Activated CD8-positive, alpha-beta memory T cell treated with anti-CD3 and anti-CD28 coated beads for 36 hours (primary cell): ENCODE results near the gene ERC2. TPM values are rescaled to one million over a fixed set of nuclear protein-coding genes. Genes with fewer than 3 reads are reported as not detected.

Experiments
- CTCF ChIA-PET: fragments of 350-600 bp; sonication (Branson Sonifier 250); formaldehyde crosslinking; loops from one replicate; lab custom pipeline; 2021; ENCODE audit warnings: antibody characterized with exemption; lab: Charles Lee
- POLR2A ChIA-PET: fragments of 350-600 bp; sonication (Branson Sonifier 250); formaldehyde crosslinking; loops from one replicate; lab custom pipeline; 2021; ENCODE audit warnings: antibody characterized with exemption; lab: Charles Lee
- total RNA-seq, 2 experiments: library from RNA; stranded (reverse); gene quantifications; one replicate each; pipeline ENCODE4 v1.2.3, GENCODE V29; 2021

The ERC2 gene
- total RNA-seq, 2 experiments from 2014 or later = not detected

GRCh38 chr3:55724407-55724784 is 743.9 kb downstream of the ERC2 start:
- CTCF ChIA-PET = no interaction called here
- POLR2A ChIA-PET = no interaction called here

GRCh38 chr3:55723653-55724406 is 744.4 kb downstream of the ERC2 start:
- POLR2A ChIA-PET = no interaction called here

DNA sequence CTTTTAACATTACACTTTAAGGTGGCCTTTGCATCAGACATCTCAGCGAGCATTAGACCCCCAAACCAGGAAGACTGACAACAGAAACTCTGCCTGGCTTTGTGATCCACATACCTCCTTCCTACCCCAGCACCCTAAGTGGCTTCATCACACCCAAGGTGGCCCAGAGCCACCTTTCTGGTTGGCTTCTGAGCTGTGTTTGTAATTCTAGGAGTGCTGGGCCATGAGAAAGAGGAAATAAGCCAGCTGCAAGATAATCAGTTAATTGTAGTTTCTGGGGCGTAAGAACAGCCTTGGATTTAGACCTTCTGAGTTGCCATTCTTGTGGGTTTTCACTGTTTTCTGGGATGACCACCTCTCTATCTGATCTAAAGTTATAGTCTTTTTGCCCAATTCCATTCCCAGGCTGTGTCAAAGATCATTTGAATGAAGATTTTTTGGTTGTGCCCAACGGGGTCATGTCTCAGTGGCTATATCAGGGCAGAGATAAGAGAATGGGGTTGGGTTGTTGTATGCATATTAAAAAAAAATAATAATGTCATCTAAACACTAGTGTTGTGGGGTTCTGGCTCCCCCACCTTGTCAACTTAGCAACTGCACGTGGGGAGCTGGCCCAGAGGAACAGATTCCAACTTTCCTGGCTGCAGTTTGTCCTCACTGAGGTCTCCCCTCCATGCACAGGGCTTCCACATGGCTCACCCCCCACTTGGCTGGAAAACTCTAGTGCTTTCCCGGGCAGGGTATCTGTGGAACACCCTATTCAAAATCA is 746.4 kb downstream of the ERC2 start:
- POLR2A ChIA-PET = no interaction called here
- CTCF ChIA-PET = no interaction called here

More at GRCh38 chr3:55723653-55724406, 744.4 kb downstream of the ERC2 start:
- CTCF ChIA-PET = no interaction called here

DNA sequence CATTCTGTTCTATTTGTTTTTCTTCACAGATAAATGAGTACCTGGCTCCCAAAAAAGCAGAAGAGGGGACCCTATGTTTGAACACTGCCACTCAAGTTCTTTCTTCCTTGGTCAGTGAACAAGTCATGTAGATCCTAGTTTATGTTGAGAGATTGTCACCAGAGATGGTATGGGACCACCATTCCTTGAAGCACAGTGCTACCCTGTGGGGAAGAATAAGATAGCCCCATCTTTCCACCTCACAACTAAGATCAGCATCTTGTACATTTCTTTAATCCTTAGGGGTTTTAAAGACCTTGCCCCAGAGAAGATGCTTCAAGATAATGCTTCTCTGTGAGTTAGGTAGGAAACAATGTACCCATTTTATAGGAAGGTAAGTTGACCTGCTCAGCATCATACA is 747.7 kb downstream of the ERC2 start:
- CTCF ChIA-PET = no interaction called here
- POLR2A ChIA-PET = no interaction called here

- ChIA-PET POLR2A (no interaction called here), CTCF (no interaction called here)
These were observed 748.8 kb downstream of the ERC2 start for GRCh38 chr3:55719508-55719907.

DNA sequence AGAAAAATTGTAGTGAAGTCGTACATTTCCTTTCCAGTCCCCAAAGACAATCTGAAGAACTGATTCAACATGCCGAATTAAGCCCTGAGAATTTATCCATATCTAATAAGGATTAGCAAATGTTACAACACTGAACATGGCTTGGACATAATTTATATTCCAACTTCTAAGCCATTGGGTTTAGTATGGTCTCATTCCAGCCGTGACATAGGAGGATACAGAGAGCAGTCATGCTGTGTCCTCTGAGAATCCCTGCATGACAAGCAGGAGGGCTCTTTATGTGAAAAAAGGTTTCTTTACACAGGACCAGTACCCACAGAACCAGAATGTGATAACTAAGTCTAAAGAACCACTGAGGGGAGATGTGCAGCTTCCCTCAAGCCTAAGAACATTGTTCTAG is 749.3 kb downstream of the ERC2 start:
- ChIA-PET CTCF (no interaction called here), POLR2A (no interaction called here)

DNA sequence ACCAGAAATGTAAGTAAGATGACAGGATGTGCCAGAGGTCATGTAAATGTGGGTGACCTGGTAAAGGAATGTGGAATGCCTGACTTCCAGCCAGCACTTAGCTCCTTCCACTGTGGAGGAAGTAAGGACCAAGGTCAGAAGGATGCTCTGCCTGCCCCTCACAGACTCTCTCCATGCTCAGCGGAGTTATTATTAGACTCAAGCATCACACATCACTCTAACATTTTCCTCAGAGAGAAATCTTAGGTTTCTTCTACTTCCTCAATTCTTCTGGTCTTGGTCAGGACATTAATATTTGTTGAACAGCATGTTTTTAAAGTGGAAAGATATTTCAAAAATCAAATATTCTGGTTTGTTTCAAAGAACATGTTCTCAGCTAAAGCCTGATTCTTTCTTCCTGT is 749.7 kb downstream of the ERC2 start:
- ChIA-PET CTCF (no interaction called here), POLR2A (no interaction called here)

- CTCF ChIA-PET = no interaction called here
- POLR2A ChIA-PET = no interaction called here
These were observed 750.2 kb downstream of the ERC2 start for GRCh38 chr3:55718074-55718473.

DNA sequence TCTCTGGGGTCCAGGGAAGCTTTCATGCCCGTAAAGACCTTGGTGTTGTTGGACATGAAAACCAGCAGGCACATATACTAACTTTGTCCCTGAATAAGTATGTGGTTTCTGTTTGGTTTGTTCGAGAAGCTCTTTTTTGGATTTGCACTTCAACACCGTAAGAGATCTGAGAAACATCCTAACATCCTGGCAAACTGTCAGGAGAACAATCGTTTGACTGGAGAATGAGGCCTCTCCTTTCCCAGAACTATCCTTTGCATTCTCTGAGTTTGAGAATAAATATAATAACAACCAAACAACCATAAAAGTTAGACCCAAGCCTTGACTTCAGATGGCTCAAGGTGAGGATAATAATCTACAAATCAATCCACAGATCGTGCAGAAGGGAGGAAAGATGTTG is 750.8 kb downstream of the ERC2 start:
- ChIA-PET CTCF (no interaction called here), POLR2A (no interaction called here)

DNA sequence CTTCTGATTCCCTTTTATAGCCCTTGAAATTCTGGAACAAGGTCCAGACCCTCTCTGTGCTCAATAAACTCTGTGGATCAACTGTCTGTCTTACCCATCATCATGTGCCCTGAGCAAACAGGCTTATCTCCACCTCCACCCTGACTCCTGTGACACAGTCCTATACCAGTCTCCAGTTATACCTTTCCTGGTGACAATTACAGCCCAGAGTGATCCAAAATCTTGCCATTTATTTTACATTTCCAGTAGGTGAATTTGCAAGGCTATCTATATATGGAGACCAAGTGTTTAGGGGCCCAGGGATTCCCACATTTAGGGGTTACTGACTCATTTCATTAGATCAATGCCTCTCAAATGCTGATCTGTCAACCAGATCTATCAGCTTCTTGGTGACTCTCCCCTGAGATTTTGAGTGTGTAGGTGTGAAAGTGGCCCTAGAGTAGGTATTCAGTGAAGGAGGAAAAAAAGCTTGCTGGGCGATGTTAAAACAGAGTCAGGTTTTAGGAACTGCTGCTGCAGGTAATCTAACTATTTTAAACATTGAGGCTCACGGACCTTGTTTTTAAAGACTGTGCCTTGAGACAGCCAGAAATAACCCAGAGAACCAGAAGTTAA is 751.5 kb downstream of the ERC2 start:
- CTCF ChIA-PET = no interaction called here
- POLR2A ChIA-PET = no interaction called here

GRCh38 chr3:55716044-55716443 is 752.2 kb downstream of the ERC2 start:
- ChIA-PET POLR2A (no interaction called here), CTCF (no interaction called here)

DNA sequence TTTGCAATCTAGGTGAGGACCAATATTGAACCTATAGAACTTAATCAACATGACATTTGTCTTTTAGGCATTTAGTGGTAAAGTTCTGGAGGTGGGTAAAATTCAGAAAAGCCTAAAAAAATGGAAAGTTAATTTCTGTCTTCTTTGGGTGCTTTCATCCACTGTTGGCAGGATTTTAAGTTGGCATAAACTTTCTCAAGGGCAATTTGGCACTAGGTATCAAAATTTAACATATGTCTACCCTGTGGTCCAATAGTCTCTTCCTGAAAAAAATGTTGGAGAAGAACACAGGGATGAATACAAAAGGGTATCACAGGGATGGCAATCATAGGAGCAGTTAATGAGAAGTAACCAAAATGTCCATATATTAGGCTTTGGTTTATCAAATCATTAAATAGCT is 754.2 kb downstream of the ERC2 start:
- ChIA-PET CTCF (no interaction called here), POLR2A (no interaction called here)

GRCh38 chr3:55711646-55712045 is 756.6 kb downstream of the ERC2 start:
- POLR2A ChIA-PET = no interaction called here
- CTCF ChIA-PET = no interaction called here

GRCh38 chr3:55709411-55710012 is 758.8 kb downstream of the ERC2 start:
- ChIA-PET CTCF (no interaction called here), POLR2A (no interaction called here)

DNA sequence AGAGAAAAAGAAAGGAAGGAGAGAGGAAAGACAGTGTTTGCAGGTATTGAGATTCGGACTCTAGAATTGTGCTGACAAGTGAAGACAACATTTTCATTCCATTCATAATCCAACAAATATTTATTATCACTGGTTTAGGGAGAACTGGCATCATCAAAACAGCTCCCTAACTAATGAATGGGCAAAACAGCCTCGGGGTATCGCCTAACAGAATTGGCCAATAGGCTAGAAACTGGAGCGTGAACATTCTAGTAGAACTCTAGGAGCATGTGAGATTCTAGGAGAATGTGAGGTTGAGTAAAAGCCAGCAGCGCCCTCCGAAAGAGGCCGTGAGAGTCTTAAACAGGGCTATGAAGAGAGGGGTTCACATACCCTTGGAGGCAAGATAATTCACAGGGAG is 759.3 kb downstream of the ERC2 start:
- ChIA-PET POLR2A (no interaction called here), CTCF (no interaction called here)

DNA sequence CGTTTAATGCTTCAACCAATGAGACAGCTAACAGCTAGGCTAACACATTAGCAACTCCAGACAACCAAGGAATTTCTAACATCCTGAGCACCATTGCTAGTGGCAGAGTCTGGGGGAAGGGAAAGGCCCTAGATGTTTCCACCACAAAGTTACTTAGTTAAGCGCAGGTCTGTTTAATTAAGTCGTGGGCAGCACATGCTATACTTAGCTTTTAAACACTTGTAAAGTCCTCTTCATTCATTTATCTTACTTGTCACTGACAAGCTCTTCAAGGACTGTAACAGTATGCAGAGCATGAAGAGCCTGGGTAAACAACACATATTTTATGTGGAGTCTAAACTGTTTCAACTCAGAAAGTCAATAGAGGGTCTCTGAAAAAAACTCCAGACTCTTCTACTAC is 760.0 kb downstream of the ERC2 start:
- ChIA-PET CTCF (no interaction called here), POLR2A (no interaction called here)

- ChIA-PET POLR2A (no interaction called here), CTCF (no interaction called here)
These were observed 763.7 kb downstream of the ERC2 start for GRCh38 chr3:55704521-55704920.

GRCh38 chr3:55702822-55703221 is 765.4 kb downstream of the ERC2 start:
- CTCF ChIA-PET = no interaction called here
- POLR2A ChIA-PET = no interaction called here

- ChIA-PET CTCF (no interaction called here), POLR2A (no interaction called here)
These were observed 766.3 kb downstream of the ERC2 start for GRCh38 chr3:55701997-55702396.

DNA sequence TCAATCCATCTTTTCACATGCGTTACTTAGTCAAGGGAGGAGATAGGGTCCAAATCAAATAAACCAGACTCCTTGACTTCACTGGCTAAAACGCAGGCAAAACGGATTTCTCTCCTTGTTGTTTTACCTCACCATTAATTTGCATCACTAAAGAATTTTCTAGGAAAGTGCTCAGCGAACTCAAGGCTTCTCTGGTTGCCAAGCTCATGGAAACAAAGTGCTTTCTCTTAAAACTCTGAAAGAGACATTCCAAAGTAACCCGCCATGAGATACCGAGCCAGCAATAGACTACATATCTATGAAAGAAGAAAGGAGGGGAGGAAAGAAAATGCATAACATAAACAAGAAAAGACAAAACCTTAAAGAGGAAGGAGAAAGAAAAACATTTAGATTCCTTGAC is 769.4 kb downstream of the ERC2 start:
- POLR2A ChIA-PET = no interaction called here
- CTCF ChIA-PET = no interaction called here
